ENCODE results near the gene FSTL4.

The FSTL4 gene

DNA sequence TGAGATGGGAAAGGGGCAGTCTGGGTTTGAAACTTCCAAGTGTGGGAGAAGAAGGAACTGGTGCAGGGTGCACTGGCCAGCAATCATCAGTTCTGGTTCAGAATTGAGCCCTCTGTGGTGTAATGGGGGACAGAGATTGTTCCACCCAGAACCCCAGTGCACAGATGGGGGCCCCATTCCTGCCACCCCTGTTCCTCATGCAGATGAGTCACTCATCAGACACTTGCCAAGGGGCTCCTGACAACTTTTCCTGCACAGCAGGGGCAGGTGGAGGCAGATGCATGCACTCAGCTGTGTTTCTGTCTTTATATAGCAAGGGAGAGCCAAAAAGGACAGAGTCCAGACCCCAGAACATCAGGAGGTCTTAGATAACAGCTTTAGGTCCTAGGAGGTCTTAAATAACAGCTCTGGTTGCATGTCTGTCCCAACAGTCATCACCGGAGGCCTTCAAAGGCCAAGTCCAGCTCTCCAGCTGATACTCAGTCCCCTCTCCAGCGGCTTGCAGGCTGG is 307.6 kb downstream of the FSTL4 start:
- no peak for DNase-seq (ENCODE audit: extremely low read depth in 1 of 2, low read depth in 1 of 2)

DNA sequence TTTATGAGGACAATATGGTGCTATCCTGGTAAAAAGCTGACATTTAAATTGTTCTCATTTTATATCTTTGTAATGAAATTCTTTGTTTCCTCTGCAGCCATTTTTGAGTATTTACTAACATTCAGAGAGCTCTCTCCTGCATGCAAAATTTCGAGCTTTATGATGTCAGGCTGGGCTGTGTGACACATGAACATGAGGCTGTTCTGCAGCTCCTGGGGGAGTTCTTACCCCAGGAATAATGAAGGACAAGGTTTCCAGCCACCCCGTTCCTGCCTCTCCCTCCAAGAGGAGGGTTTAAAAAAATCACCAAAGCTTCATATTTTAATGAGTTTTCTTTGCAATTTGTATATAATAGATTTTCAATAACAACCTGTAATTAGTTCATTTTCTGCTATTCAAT is 308.2 kb downstream of the FSTL4 start:
- no peak for DNase-seq (ENCODE audit: extremely low read depth in 1 of 2, low read depth in 1 of 2)

DNA sequence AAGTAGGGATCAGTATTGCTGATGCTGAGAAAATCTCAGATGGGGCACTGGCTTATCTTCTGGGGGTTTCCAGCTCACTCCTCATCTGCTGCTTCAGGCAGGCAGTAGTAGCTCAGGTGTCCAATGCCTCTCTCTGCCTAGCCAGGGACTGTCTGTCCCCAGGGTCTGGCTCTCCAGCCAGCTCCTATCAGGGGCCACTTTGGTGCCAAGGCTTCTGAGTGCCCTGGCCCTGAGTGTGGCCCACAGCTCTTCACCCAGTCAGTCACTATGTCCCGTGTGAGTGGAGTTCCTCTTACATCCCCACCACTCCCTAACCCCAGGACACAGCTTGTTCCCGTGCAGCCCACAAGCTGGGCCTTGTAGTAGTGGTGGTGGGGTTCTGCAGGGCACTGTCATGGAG is 309.0 kb downstream of the FSTL4 start:
- no peak for DNase-seq (ENCODE audit: extremely low read depth in 1 of 2, low read depth in 1 of 2)

- DNase-seq (ENCODE audit: extremely low read depth in 1 of 2, low read depth in 1 of 2) = no peak
Measured at GRCh38 chr5:133299728-133300127, 312.6 kb downstream of the FSTL4 start.

DNA sequence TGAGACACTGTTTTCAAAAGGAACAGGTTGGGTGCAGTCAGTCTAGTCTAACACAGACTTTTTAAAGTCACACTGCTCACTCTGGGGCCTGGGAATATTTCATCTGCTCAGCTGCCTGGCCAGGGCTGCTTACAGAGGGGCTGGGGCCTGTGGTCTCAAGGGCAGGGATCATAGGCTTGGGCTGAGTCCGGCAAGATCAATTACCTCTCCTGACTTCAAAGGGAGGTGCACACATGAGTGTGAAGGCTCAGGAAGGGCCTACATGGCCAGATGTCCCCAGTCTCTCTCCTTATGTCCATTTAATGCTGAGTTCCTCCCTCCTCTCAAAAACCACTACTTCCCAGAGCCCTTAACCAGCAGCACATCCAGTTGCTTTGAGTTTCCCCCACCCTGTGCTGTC is 313.3 kb downstream of the FSTL4 start:
- DNase-seq (ENCODE audit: extremely low read depth in 1 of 2, low read depth in 1 of 2) = no peak

DNA sequence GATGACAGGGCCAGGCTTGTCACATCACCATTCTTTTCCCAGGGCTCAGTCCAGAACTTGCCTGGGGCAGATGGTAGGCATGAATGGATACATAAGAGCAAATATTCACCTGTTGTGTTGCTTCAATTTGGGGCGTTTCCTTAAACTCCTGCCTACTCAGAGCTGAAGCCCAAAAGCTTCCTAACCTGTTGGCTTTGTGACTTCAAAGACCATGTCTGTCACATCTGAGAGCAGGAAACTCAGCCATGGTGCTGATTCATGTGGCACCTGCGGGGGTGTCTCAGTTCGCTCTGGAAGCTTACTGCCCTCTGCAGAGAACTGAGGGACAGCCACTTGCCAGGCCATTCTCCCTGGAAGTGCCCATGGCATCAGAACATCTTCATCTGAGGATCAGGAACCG is 313.9 kb downstream of the FSTL4 start:
- DNase-seq (ENCODE audit: extremely low read depth in 1 of 2, low read depth in 1 of 2) = no peak

DNA sequence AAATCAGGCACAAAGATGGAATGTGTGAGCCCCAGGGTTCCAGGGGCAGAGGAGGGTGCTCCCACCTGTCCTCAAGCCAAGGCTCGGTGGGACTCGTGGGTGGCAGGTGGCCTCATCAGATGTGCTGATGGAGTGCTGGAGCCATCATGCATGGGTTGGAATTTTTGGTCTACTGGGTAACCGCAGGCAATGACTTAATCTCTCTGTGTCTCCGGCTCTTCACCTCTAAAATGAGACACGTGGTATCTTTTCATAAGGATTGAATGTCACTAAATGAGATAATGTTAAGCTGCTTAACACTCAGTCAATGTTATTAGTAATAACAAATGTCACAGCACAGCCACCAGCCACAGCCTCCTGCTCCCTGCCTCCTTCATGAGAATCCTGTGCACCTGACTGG is 315.0 kb downstream of the FSTL4 start:
- no peak for DNase-seq (ENCODE audit: extremely low read depth in 1 of 2, low read depth in 1 of 2)

- no peak for DNase-seq (ENCODE audit: extremely low read depth in 1 of 2, low read depth in 1 of 2)
Measured at GRCh38 chr5:133296624-133297023, 315.7 kb downstream of the FSTL4 start.

DNA sequence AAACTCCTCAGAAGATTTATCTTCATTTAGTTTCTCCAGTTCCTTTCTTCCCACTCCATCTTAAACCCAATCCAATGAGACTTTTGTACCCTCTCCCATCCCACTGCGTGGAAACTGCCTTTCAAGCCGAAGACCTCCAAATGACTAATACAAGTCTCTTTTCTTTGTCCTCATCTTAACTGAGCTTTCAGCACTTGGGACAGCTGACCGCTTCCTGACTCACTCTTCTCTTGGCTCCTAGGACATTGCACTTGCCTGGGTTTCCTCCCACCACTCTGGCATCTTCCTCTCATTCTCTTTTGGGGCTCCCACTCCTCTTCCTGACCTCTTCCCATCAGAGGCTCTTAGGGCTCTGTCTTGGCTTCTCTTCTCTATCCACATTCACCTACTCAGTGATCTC is 316.8 kb downstream of the FSTL4 start:
- no peak for DNase-seq (ENCODE audit: extremely low read depth in 1 of 2, low read depth in 1 of 2)

GRCh38 chr5:133294380-133294779 is 318.0 kb downstream of the FSTL4 start:
- no peak for DNase-seq (ENCODE audit: extremely low read depth in 1 of 2, low read depth in 1 of 2)

DNA sequence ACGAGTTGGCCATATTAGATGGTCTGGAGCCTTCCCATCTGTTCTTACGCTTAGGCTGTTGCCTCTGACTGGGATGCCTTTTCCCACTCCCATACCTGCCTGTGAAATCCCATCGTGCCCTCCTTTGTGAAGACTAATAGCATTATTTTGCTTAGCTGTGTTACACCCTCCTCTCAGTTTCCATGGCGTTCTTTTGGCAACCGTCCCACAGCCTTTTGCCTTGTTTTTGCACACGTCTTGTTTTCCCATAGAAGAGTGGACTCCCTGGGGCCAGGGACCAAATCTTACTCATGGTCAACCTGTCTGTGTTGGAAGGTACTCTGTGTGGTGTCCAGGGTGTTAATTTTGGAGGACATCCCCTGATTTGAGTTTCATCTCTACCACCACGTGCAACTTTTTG is 318.4 kb downstream of the FSTL4 start:
- DNase-seq (ENCODE audit: extremely low read depth in 1 of 2, low read depth in 1 of 2) = no peak

- DNase-seq (ENCODE audit: extremely low read depth in 1 of 2, low read depth in 1 of 2) = no peak
Measured at GRCh38 chr5:133292300-133292699, 320.0 kb downstream of the FSTL4 start.

DNA sequence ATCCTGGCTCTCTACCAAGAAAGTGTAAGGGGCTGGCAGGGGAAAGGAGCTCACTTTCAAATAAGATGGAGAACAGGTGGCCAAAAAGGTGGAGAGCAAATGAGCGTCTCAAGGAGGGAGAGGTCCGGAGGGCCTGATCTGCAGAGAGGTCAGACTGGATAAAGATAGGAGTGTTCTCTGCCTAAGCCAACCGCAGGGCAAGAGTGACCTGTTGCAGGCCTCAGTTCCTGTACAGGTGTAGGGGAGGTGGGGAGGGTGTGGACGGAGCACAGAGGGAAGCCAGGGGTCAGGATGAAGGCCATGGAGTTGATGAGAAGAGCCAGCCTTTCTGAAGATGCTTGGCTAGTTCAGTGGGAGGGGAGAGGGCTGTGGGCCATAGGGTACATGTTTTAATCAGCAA is 320.8 kb downstream of the FSTL4 start:
- DNase-seq (ENCODE audit: extremely low read depth in 1 of 2, low read depth in 1 of 2) = no peak

GRCh38 chr5:133290669-133291240 is 321.6 kb downstream of the FSTL4 start:
- no peak for DNase-seq (ENCODE audit: extremely low read depth in 1 of 2, low read depth in 1 of 2)

- no peak for DNase-seq (ENCODE audit: extremely low read depth in 1 of 2, low read depth in 1 of 2)
Measured at GRCh38 chr5:133289686-133290367, 322.5 kb downstream of the FSTL4 start.

DNA sequence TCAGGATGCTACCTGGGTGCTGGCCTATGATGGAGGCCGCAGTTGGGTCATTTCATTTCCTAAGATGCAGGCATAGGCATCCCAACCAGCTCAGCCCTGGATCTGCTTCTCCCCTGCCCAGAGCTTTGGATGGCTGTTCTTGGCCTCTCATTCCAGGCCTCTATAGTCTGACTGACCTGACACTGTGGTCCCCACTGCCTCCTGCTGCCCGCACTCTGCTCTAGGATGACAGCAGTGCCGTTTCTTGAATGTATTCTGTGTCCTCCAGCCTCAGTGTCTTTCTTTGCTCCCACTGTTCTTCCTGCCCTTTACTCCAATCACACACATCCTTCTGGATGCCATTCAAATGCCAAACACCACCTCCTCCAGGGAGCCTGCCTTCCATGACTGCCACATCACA is 324.8 kb downstream of the FSTL4 start:
- DNase-seq (ENCODE audit: extremely low read depth in 1 of 2, low read depth in 1 of 2) = peak; percentile 12 to 13

DNA sequence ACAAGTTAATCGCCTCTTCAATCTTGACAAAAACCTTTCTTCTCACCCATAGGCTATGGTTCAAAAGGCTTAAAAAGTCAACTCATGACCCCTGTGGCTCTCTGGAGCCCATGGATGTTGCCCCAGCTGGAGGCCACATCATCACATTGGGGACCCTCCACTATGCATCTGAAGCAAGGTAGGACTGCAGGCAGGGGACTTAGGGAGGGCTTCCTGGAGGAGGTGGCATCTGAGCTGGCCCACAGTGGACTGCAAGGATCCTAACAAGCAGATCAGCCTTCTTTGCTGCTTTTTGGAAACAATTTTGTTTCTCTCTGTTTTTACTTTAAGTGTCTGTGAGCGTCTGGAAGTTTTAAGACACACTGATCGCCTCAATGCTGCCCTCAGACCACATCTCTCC is 325.9 kb downstream of the FSTL4 start:
- DNase-seq (ENCODE audit: extremely low read depth in 1 of 2, low read depth in 1 of 2) = no peak

DNA sequence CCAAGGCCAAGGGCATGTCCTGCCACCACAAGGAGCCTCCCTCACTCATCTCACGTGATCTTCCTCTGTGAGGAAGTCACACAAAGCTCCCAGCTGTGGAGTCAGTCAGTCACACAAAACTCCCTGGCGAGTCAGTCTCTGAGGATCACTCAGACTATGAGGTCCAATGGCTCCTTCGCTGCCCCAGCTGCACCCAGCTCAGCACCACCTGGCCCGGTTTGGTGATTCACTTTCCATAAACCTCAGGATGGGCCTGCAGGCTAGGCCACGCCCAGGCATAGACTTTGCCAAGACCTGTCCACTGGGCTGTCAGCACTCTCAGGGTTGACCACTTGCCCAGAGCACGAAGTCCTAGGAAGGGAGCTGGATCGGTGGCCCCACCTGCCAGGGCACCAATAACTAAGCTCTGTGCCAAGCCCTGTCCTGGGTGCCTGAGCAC is 326.7 kb downstream of the FSTL4 start:
- DNase-seq (ENCODE audit: extremely low read depth in 1 of 2, low read depth in 1 of 2) = no peak

DNA sequence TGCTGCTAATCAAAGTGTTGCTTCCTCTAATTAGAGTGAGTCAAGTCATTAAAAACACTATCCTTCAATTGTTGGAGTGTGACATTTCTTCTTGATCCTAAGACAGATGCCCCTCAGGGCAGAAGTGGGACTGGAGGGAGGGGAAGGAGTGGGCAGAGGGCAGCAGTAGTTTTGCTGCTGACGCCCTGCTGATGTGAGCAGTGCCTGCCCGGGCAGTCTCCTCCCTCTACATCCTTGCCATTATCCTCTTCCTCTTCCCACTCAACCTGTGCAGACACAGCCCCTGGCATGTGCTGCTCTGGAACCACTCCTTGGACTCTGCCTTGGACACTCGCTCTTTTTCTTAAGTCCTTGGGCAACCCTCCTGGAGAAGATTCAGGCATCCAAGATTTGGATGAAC is 328.0 kb downstream of the FSTL4 start:
- no peak for DNase-seq (ENCODE audit: extremely low read depth in 1 of 2, low read depth in 1 of 2)

DNA sequence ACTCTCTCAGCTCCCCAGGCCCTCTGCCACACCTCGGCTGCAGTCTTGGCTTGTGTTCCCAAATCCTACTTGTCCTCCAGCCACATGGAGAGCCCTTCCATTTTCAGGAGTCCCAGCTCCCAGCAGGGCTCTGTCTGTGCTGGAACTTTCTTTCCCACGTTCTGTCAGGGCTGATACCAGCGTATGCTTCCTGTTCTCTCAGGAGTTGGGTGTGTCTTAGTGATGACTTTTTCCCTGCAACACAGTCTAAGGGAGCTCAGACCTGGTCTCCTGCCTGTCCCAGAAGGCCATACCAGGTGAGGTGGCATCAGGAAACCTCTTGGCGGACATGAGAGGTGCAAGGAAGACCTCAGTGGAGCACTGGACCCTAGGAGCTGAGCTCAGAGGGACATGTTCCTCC is 334.0 kb downstream of the FSTL4 start:
- no peak for DNase-seq (ENCODE audit: extremely low read depth in 1 of 2, low read depth in 1 of 2)

DNA sequence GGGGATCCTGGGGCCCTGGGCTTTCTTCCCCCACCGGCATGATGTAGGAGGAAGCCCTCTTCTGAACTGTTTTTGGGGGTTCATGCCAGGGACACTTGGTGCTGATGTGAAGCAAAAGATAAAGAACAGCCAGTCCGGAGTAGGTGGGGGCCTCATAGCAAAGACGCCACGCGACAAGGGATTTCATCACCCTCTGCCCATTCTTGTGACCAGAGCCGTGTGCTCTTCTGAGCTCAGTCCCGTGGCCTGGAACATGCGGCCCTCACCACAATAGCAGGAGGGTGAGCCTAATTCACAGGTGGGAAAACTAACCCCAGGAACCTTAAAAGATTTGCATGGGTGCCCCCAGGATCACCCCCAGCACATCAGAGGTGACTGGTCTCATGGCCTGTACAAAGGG is 334.6 kb downstream of the FSTL4 start:
- DNase-seq (ENCODE audit: extremely low read depth in 1 of 2, low read depth in 1 of 2) = no peak

GRCh38 chr5:133276171-133276570 is 336.2 kb downstream of the FSTL4 start:
- no peak for DNase-seq (ENCODE audit: extremely low read depth in 1 of 2, low read depth in 1 of 2)

- no peak for DNase-seq (ENCODE audit: extremely low read depth in 1 of 2, low read depth in 1 of 2)
Measured at GRCh38 chr5:133275631-133276030, 336.7 kb downstream of the FSTL4 start.

Measured in activated CD8-positive, alpha-beta memory T cell treated with anti-CD3 and anti-CD28 coated beads for 1 hour (primary cell).